A549 (cell line): ENCODE data around the gene RAB27A.

Experiments used
- CBX8 ChIP-seq: fragments of 200-600 bp; sonication (generic); IDR thresholded peaks from 2 replicates; pipeline ENCODE4 v1.6.1; 2016
- EP300 ChIP-seq, 2 experiments: fragments of >200 bp; sonication (Bioruptor Twin); formaldehyde crosslinking; IDR thresholded peaks; 2 replicates in 1 of 2; 3 replicates in 1 of 2; pipeline ENCODE4 v1.6.1; 2016 to 2017
- JUN ChIP-seq, 2 experiments: fragments of >200 bp; sonication (Bioruptor Twin); formaldehyde crosslinking; IDR thresholded peaks; 2 replicates in 1 of 2; 3 replicates in 1 of 2; pipeline ENCODE4 v1.6.1; 2016 to 2017
- KDM1A ChIP-seq: fragments of 200-600 bp; sonication (generic); IDR thresholded peaks from 2 replicates; pipeline ENCODE4 v1.6.1; 2016; ENCODE audit warnings: low read depth, mild to moderate bottlenecking
- NR3C1 ChIP-seq: fragments of >200 bp; sonication (Bioruptor Twin); formaldehyde crosslinking; IDR thresholded peaks from 3 replicates; pipeline ENCODE4 v1.6.1; 2017
- RCOR1 ChIP-seq: fragments of 150-350 bp; IDR thresholded peaks from 2 replicates; pipeline ENCODE4 v1.6.1; 2014; ENCODE audit warnings: antibody characterized with exemption, low read length, low read depth
- TF ChIP-seq, protein P1 (sequence below): fragments of >200 bp; sonication (Bioruptor Twin); formaldehyde crosslinking; IDR thresholded peaks from 3 replicates; pipeline ENCODE4 v1.5.1; 2016

DNA sequence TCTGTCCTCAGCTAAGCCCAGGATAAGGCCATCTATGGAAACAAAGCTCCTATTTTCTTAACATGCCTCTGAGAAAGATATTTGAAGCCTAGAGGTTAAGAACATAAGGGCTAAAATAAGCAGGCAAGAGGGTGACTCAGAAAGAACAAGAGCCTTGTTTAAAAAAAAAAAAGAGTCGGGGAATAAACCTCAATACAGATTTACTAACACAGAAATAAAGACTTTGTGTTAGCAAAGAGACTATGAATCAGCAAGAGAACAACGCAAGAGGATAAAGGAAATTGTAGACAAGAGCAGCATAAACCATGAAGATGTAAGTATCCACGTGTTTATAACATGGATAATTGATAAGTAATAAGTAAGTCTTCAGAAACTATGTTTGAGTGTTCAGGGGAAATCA, 36.0 kb downstream of the RAB27A start:
- TF ChIP-seq, protein P1, sequence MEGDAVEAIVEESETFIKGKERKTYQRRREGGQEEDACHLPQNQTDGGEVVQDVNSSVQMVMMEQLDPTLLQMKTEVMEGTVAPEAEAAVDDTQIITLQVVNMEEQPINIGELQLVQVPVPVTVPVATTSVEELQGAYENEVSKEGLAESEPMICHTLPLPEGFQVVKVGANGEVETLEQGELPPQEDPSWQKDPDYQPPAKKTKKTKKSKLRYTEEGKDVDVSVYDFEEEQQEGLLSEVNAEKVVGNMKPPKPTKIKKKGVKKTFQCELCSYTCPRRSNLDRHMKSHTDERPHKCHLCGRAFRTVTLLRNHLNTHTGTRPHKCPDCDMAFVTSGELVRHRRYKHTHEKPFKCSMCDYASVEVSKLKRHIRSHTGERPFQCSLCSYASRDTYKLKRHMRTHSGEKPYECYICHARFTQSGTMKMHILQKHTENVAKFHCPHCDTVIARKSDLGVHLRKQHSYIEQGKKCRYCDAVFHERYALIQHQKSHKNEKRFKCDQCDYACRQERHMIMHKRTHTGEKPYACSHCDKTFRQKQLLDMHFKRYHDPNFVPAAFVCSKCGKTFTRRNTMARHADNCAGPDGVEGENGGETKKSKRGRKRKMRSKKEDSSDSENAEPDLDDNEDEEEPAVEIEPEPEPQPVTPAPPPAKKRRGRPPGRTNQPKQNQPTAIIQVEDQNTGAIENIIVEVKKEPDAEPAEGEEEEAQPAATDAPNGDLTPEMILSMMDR, result no peak
- TF ChIP-seq NR3C1 (no peak), KDM1A (no peak), CBX8 (no peak), EP300 (IDR thresholded peaks at IDR 0.05) (no peak), RCOR1 (no peak), JUN (IDR thresholded peaks at IDR 0.05) (no peak)
